Peyer's patch (tissue), 4 donors: ENCODE measurements around the gene SHB.

Source experiments
- POLR2A ChIP-seq, 2 donors: fragments of 450-650 bp; IDR thresholded peaks; one replicate each; pipeline ENCODE4 v1.5.1; 2017; ENCODE audit warnings: antibody characterized with exemption in 2 of 2, mild to moderate bottlenecking in 2 of 2, moderate library complexity in 2 of 2
- TF ChIP-seq, protein P1 (sequence below), 6 experiments: fragments of 450-650 bp in 4 of 6; fragments of 200-600 bp in 2 of 6; sonication (generic) in 1 of 6; IDR thresholded peaks; one replicate each; pipeline ENCODE4 v1.5.1; 2017 to 2019; ENCODE audit warnings: antibody characterized with exemption in 6 of 6, mild to moderate bottlenecking in 3 of 6, moderate library complexity in 1 of 6

DNA sequence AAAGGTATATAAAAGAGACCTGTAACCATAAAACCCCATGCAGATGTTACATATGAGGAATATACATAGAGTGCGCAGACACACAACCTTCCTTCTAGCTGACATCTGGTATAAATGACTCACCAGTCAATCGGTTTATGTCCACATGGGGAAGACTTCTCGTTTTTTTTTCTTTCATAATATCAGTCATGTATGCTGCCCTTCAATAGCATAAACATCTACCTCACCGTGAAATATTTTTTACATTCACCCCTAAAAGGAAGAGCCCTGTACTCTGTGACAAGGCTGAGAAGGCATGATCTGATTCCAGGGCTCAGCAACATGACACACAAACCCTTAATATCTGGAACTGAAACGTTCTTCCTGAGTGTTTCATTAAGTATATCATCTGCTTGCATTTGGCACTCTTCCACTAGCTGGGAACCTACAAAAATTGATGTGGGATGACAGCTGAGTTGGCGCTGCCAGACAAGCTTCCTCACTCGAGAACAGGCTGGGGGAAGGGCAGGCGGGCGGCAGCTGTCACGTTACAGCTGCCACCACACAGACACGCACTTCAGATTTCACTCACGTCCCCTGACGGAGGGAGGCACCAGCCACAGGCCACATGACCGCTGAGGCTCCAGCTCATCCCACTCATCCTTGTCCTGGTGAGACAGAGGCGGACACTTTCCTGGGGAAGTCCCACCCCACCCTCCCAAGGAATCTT lies 74.2 kb downstream of the SHB start:
- TF ChIP-seq POLR2A (IDR thresholded peaks at IDR 0.05): no peak
- TF ChIP-seq, protein P1, sequence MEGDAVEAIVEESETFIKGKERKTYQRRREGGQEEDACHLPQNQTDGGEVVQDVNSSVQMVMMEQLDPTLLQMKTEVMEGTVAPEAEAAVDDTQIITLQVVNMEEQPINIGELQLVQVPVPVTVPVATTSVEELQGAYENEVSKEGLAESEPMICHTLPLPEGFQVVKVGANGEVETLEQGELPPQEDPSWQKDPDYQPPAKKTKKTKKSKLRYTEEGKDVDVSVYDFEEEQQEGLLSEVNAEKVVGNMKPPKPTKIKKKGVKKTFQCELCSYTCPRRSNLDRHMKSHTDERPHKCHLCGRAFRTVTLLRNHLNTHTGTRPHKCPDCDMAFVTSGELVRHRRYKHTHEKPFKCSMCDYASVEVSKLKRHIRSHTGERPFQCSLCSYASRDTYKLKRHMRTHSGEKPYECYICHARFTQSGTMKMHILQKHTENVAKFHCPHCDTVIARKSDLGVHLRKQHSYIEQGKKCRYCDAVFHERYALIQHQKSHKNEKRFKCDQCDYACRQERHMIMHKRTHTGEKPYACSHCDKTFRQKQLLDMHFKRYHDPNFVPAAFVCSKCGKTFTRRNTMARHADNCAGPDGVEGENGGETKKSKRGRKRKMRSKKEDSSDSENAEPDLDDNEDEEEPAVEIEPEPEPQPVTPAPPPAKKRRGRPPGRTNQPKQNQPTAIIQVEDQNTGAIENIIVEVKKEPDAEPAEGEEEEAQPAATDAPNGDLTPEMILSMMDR (IDR thresholded peaks at IDR 0.05): no peak
